Measurements from ENCODE around the gene IL16.

Gene IL16

GRCh38 chr15:81357180-81357686, 160.6 kb downstream of the IL16 start:
- CTCF ChIA-PET, result interaction anchor here (1.0 to 4.3 kb wide), 2 partner anchors 45 to 82 kb away, joined by 4 to 21 read pairs; no protein-coding TSS in a partner anchor
- no peak for TF ChIP-seq CTCF (IDR thresholded peaks at IDR 0.05; ENCODE audit: insufficient read depth, low read length, missing control alignments)
- POLR2A ChIA-PET, result no interaction called here
- H3K4me3 ChIP-seq (ENCODE audit: low read depth, low read length), result no peak overlapping the region
- DNase-seq (ENCODE audit: low read depth, low spot score), result no peak

GRCh38 chr15:81358248-81358647, 161.6 kb downstream of the IL16 start:
- no peak for DNase-seq (ENCODE audit: low read depth, low spot score)
- POLR2A ChIA-PET, result no interaction called here
- CTCF ChIA-PET, result interaction anchor here (1.1 to 1.2 kb wide), 2 partner anchors 9 to 52 kb away, joined by 3 read pairs; no protein-coding TSS in a partner anchor
- H3K4me3 ChIP-seq (ENCODE audit: low read depth, low read length), result no peak overlapping the region
- TF ChIP-seq CTCF (IDR thresholded peaks at IDR 0.05; ENCODE audit: insufficient read depth, low read length, missing control alignments), result no peak

DNA sequence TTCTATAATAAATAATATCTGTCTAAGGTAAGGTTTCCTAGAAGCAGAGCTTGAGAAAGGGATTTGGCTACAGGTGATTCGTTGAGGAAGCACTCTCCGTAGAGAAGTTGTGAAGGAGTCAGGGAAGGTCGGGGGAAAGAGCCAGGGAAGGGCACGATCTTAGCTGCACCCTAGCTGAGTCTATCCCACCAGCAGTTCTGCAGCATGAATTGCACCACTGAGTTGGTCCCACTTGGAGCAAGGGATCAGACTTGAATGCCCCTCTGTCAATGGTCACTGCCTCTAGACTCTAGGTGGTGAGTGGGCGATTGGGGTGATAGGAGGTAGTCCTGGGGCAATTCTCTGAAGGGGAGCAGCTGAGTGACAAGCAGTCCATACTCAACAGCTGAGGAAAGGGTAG, 163.8 kb downstream of the IL16 start:
- POLR2A ChIA-PET, result no interaction called here
- H3K4me3 ChIP-seq (ENCODE audit: low read depth, low read length), result no peak overlapping the region
- no peak for DNase-seq (ENCODE audit: low read depth, low spot score)
- no peak for TF ChIP-seq CTCF (IDR thresholded peaks at IDR 0.05; ENCODE audit: insufficient read depth, low read length, missing control alignments)
- CTCF ChIA-PET, result no interaction called here

DNA sequence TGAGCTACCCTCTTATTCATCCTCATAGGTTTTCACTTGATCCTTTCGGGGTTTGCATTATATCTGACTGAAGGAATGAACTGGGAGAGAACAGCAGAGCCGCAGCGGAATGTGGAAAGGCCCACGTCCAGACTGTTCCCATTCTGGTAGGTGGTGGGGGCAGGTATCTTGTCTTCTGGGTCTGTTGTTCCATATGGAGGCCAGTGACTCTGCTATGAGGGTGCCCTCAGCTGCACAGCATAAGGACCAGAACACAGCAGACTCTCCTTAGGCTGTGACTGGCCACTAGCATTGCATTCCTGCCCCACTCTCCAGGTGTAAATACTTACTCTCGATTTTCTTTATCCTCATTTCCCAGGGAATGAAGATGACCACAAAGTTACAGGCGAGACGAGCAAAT, 165.2 kb downstream of the IL16 start:
- CTCF ChIA-PET, result interaction anchor here (1.0 kb wide), 1 partner anchor 88 kb away, joined by 4 read pairs; no protein-coding TSS in a partner anchor
- no peak for TF ChIP-seq CTCF (IDR thresholded peaks at IDR 0.05; ENCODE audit: insufficient read depth, low read length, missing control alignments)

DNA sequence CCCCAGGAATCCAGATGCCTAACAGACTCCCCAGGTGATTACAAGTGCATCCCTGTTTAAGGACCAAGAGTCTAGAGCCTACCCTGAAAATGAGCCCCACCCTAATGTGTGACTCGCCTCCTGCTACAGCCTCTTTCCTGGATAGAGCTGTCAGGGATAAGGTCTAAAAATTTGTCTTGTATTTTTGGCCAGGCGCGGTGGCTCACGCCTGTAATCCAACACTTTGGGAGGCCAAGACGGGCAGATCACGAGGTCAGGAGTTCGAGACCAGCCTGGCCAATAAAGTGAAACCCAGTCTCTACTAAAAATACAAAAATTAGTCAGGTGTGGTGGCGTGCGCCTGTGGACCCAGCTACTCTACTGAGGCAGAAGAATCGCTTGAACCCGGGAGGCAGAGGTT, 166.1 kb downstream of the IL16 start:
- TF ChIP-seq CTCF (IDR thresholded peaks at IDR 0.05; ENCODE audit: insufficient read depth, low read length, missing control alignments), result no peak
- CTCF ChIA-PET, result interaction anchor here (1.0 kb wide), 1 partner anchor 89 kb away, joined by 4 read pairs; no protein-coding TSS in a partner anchor
- no peak overlapping the region for H3K4me3 ChIP-seq (ENCODE audit: low read depth, low read length)
- no peak for DNase-seq (ENCODE audit: low read depth, low spot score)
- POLR2A ChIA-PET, result no interaction called here

More for the DNA sequence above, 165.2 kb downstream of the IL16 start:
- no peak overlapping the region for H3K4me3 ChIP-seq (ENCODE audit: low read depth, low read length)
- DNase-seq (ENCODE audit: low read depth, low spot score), result no peak
- POLR2A ChIA-PET, result no interaction called here

GRCh38 chr15:81363276-81363675, 166.6 kb downstream of the IL16 start:
- POLR2A ChIA-PET, result no interaction called here
- CTCF ChIA-PET, result no interaction called here
- DNase-seq (ENCODE audit: low read depth, low spot score), result no peak
- TF ChIP-seq CTCF (IDR thresholded peaks at IDR 0.05; ENCODE audit: insufficient read depth, low read length, missing control alignments), result no peak
- no peak overlapping the region for H3K4me3 ChIP-seq (ENCODE audit: low read depth, low read length)

All from AG04449 (cell line).